Fibroblast of skin of left quadriceps (primary cell): Measurements from ENCODE around the gene SIGLEC7.
"Not testable (repeated sequence)": the region's sequence is repeated elsewhere in the genome, so short reads cannot be mapped to it uniquely, and the experiment has no call there.

ENCODE experiments used
- DNase-seq, 2 experiments: peaks; one replicate each; pipeline ENCODE4 v3.0.0-alpha.2; 2013; ENCODE audit warnings: low read depth in 2 of 2

SIGLEC7 gene

GRCh38 chr19:51138549-51138979 lies 3.5 kb upstream of the SIGLEC7 start:
- no peak for DNase-seq

DNA sequence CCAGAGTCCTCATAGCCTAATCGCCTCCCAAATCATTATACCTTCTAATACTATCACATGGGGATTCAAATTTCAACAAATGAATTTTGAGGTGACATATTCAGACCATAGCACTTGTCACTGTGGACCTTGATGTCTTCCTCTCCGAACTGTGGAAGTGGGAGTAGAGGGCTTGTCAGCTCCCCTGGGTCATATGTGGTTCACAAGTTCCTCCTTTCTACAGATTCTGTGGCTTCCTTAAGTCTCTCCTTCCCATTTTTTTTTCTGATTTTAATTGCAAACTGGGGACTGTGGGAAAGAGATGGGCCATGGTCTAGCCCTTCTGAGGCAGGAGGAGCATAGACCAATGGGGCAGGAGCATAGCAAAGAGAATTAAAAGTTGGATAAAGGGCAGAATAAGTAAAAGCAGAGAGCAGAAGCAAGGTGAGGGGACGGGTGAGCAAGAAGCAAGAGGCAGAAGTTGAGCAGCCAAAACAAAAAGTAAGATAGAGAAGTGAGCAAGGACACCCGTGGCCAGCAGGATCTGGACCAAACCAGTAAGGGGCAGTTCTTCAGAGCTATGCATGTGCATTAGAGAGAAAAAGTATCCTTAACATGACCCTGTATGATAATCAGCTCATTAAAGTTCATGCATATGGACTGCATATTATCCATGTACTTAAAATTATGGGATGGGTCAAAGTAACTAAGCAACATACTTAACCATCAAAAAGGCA lies 2.6 kb upstream of the SIGLEC7 start:
- no peak for DNase-seq

DNA sequence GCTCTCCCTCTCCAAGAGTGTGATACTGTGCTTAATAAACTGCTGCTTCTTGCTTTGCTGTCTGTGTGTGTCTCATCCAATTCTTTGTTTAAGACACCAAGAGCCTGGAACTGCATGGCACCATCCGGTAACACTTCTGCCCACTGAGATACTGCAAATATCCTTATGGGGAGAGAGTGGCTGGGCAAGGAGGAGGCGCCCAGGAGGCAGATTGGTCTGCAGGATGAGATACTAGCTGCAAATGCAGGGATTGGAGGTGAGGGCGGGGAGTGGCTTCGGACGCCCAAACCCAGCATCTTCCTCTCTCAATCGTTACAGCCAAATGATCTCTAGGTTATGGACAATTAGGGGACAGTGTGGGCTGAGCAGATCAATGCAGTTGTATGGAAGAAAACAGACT lies 1.7 kb upstream of the SIGLEC7 start:
- no peak for DNase-seq

DNA sequence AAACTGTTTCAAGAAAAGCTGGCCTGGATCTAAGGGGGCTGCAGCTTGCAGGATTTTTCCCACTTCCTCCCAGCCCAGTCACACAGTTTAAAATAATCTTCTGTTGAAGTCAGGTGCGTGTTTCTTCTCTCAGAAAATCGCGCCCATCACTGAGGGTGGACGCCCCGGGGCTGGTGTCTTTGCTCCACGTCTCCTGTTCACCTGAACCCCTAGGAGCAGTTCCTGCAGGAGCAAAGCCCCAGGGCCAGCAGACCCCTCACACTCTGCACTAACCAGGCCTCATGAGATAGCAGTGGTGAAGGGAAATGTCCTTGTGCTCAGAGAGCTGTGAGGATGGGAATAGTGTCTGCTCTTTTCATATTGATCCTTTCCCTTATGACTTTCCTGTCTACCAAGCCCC lies 920 bp upstream of the SIGLEC7 start:
- DNase-seq: no peak

- DNase-seq: not testable (repeated sequence)
Measured at GRCh38 chr19:51142809-51143475, 841 bp downstream of the SIGLEC7 start.

DNA sequence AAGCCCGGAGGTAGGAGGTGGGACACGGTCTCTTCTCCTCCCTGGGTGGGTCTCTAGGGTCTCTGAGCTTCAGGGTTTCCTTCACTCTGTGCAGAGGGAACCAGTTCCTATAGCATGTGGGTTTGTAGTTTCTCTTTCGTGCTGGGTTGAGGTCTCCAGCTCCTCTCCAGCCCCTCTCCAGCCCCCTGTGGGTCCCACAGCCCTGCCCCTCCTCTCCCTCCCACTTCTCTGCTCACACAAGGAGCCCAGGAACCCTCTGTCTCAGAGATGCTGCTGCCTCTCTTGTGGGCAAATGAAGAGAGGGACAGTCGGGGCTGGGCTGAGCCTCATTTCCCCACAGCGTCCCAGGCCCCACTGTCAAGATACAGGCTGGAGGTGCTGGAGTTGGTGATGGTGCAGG lies 1.4 kb downstream of the SIGLEC7 start:
- no peak for DNase-seq

DNA sequence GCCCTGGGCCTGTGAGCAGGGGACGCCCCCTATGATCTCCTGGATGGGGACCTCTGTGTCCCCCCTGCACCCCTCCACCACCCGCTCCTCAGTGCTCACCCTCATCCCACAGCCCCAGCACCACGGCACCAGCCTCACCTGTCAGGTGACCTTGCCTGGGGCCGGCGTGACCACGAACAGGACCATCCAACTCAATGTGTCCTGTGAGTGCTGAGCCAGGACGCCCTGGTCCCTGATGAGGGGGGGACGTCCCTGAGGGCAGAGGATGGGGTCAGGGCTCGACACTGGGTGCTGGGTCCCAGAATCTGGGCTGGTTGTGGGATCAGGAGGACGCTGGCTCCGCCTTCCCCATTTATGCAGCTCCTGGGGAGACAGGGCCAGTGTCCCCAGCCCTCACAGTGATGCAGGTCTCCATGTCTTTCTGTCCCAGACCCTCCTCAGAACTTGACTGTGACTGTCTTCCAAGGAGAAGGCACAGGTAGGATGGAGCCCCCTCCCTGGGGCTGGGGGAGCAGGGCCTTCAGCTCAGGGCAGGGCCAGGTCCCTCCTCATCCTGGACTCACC lies 2.5 kb downstream of the SIGLEC7 start:
- no peak for DNase-seq

GRCh38 chr19:51145916-51146493 lies 3.9 kb downstream of the SIGLEC7 start:
- no peak for DNase-seq

- no peak for DNase-seq
Measured at GRCh38 chr19:51146751-51147150, 4.7 kb downstream of the SIGLEC7 start.

- no peak for DNase-seq
Measured at GRCh38 chr19:51147663-51148062, 5.6 kb downstream of the SIGLEC7 start.

DNA sequence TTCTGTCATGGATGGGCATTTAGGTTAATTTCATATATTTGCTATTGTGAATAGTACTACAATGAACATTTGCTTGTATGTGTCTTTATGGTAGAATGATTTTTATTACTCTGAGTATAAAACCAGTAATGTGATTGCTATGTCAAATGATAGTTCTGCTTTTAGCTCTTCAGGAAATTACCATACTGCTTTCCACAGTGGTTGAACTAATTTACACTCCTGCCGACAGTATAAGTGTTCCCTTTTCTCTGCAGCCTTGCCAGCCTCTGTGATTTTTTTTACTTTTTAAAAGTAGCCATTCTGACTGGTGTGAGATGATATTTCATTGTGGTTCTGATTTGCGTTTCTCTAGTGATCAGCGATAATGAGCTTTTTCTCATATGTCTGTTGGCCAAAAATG lies 6.5 kb downstream of the SIGLEC7 start:
- DNase-seq: no peak

- DNase-seq: no peak
Measured at GRCh38 chr19:51150627-51151026, 8.5 kb downstream of the SIGLEC7 start.

GRCh38 chr19:51156710-51157109 lies 14.6 kb downstream of the SIGLEC7 start:
- no peak for DNase-seq

DNA sequence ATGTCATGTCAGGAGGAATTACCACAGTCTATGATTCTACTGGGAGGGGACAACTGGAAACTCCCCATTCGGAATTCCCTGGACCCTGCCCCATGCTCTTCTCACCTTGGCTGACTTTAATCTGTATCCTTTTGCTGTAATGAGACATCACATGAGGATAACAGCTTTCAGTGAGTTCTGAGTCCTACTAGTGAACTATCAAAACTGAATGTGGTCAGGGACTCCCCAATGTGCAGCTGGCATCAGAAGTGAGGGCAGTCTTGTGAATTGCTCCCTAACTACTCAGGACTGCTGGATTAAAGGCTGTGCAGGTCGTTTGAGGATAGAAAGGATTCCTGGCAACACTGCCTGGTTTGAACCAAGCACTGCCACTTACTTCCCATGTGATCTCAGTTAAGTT lies 15.2 kb downstream of the SIGLEC7 start:
- no peak for DNase-seq

DNA sequence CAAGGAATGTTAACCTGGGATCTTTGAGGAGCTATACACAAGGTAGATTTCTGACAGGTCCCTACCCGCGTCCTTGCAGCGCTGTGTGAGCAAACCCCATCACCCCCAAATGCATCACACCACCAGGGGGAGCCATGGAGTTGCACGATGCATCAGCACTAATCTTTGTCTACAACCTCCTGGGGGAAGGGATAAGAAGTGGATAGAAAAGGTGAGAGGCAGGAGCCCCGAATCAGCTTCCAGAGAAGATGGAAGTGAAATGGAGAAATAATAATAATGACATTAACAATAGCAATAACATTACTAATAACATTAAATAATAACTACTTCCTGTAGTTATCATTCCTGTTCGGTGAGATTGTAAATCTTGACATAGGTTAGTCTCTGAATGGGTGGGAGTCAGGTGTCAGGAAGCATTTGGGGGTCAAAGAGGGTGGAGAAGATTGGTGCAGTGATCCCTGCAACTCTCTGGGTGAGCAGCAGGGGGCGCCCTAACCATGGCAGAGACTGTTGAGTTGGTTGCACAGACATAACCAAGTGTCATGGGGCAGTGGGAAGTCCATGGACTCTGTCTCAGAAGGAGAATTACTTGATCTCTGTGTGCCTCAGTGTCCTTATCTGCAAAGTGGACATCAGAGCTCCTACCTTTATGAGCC lies 16.5 kb downstream of the SIGLEC7 start:
- no peak for DNase-seq

DNA sequence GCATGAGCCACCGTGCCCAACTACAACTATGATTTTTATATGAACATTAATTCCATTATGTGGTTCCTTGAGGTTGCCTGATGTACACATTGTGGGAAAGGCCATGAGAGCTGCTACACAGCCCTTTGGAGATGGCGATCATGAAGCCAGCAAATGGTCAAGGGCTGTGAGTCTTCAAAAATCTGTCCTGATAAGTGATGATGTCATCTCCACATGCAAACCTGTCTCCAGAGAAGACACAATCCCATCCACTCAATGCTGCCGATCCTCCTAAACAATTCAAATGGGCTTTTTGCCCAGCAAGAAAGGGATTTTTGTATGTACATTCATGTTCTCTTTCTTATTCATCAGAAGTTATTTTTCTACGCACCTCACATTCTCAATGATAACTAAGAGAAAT lies 17.6 kb downstream of the SIGLEC7 start:
- no peak for DNase-seq

DNA sequence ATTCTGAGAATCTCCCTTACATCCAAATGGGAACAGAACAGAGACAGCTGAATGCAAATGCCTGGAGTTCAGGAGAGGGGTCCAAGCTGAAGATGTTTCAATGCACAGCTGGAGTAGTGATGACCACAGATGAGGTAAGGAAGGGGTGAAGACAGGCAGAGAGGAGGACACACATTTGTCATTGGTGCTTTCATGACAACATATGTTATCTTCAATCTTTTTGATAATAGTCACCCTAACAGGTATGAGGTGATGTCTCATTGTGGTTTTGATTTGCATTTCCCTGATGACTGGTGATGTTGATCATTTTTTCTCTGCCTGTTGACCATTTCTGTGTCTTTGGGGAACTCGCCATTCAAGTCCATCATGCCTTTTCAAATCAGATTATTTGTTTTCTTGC lies 19.2 kb downstream of the SIGLEC7 start:
- no peak for DNase-seq

DNA sequence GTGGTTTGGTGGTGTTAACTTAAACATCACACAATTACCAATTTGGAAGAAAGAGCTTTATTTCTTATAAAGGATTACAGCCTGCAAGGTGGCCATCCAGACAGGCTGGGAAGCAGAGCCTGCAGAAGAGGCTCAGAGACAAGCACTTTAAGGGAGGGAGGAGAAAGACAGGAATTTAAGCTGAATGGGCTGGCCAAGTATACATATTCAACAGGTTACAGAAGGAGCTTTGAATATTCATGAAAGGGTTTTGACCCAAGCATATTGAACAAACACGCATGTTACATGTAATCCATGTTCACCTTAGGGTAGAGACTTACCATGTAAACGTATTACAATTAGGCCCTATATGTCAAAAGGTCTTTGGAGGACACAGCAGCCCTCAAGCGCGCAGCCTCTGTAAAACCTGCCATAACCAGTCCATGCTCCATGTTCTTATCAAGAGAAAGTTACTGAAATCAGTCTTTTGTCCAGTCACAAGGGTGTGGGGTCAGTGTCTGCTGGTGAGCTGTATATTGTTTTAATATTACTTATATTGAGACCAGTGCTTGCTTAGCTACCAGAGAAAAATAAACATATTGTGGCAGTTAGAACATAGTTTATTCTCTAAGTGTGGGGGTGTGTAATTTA lies 19.9 kb downstream of the SIGLEC7 start:
- no peak for DNase-seq

DNA sequence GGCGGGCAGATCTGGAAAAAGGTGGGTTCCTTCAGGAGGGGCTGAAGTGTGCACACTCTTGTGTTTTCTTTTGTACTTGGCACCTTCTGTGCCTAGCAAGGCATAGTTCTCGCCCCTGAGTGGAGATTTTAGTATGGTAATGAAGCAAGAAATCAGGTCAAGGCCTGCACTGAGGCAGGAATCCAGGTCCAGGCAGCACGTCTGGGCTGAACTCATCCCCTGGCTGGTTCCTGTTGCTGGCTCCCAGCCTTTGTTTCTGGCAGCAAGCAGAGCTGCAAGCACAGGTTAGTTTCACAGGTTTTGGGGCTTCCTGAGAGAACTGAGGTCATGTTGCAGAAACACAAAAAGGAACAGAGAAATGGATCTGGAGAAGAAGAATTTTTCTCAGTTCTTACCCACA lies 21.2 kb downstream of the SIGLEC7 start:
- no peak for DNase-seq

GRCh38 chr19:51164215-51164614 lies 22.1 kb downstream of the SIGLEC7 start:
- no peak for DNase-seq

DNA sequence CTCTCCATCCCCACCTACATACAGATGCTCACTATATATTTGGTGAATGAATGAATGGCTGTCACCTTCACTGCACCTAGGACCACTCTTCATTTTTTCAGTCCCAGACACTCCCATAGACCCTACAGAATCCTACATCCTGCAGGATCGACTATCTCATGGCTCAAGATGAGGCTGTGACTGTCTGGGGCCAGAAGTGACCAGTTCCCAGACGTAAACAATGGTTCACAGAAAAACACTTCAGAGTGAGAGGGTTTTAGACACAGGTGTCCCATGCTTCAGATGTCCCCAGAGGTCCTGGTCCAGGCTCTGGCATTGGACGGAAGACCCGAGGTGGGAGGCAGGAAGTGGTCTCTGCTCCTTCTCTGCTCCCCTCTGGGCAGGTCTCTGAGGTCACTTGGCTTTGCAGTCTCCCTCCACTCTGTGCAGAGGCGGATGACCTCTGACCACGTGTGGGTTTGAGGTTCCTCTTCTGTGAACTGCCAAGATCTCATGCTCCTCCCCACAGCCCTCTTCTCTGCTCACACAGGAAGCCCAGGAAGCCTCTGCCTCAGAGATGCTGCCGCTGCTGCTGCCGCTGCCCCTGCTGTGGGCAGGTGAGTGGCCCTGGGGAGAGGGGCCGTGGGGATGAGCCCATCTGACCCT lies 24.9 kb downstream of the SIGLEC7 start:
- DNase-seq: no peak
